Activated CD8-positive, alpha-beta memory T cell treated with anti-CD3 and anti-CD28 coated beads for 1 hour (primary cell): ENCODE data around the gene FAM177B.

Experiments
- DNase-seq, 2 donors: peaks; one replicate each; pipeline ENCODE4 v3.0.0-alpha.2; 2020; ENCODE audit warnings: low read depth in 1 of 2; ENCODE audit errors: extremely low read depth in 1 of 2

The FAM177B gene

GRCh38 chr1:222736972-222737371 is at the start of gene FAM177B:
Gene FAM177B (plus strand): TSS chr1:222737202. CDS start chr1:222746546, 9,344 bp downstream.
- DNase-seq: no peak

DNA sequence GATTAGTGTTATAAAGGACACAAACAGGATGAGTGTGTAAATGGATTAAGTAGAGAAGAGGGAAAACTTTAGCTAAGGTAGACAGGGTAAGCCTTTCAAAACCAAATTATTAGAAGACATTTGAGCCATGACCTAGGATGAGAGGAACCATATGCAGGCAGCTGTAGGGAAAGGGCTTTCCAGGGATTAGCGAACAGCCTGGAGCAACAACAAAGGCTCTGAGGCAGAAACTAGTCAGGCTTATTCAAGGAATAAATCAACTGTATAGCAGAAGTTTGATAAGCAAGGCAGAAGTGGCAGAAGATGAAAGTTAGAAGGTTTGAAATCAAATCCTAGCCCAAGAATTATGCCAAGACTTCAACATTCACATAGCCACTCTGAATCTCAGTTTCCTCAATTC is 46.0 kb upstream of the FAM177B start:
- DNase-seq: no peak

GRCh38 chr1:222694927-222695326 is 42.1 kb upstream of the FAM177B start:
- no peak for DNase-seq

GRCh38 chr1:222696741-222697140 is 40.3 kb upstream of the FAM177B start:
- DNase-seq: no peak

DNA sequence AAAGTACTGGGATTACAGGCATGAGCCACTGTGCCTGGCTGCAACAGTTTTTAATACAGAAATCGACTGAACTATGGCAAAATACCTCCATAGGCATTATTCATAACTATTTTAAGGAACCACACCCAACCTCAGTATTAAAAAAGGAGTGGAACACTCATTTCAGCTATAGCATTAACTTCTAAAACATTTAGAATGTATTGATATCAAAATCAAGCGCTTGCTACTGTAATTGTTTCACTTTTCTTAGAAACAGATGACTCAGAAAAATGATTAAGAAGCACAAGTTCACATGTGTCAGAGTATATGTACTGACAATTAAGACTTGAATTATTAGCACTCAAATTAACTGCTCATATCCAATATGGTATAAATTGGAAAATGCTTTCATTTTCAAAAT is 39.8 kb upstream of the FAM177B start:
- no peak for DNase-seq

DNA sequence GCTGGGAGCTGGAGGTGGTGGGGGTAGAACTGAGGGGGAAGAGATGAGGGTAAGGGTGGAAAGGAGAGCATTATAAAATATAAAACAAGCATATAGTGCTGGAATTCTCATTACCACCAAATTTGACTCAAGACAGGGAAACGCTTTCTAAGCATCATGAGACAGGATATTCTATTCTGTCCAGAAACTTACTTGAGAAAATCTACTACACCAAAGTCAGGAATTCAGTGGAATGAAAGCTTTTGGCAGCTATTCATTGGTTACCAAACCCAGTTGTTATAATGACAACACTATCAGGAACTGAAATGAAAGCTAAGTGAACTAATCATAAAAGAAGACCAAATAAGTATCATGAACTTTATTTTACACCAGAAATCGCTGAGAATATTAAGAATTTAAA is 39.2 kb upstream of the FAM177B start:
- DNase-seq: no peak

DNA sequence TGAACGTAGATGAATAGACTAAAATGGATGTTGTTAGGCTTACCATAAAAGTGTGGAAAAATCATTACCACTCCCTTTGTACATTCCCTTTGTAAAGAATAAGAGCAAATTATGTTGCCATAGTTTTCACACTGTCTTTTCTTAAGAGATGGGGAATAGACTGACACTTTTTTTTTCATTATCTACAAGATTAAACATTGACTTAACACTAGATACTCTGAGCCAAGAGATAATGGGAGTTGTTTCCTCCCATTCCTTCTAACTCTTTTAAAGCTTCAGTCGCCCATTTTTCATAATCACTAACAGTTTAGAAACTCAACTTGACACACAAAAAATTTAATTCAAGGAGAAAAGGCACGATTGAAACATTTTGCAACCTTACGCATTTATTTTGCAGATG is 34.8 kb upstream of the FAM177B start:
- no peak for DNase-seq

GRCh38 chr1:222704260-222704659 is 32.7 kb upstream of the FAM177B start:
- DNase-seq: no peak

GRCh38 chr1:222706815-222707214 is 30.2 kb upstream of the FAM177B start:
- no peak for DNase-seq

DNA sequence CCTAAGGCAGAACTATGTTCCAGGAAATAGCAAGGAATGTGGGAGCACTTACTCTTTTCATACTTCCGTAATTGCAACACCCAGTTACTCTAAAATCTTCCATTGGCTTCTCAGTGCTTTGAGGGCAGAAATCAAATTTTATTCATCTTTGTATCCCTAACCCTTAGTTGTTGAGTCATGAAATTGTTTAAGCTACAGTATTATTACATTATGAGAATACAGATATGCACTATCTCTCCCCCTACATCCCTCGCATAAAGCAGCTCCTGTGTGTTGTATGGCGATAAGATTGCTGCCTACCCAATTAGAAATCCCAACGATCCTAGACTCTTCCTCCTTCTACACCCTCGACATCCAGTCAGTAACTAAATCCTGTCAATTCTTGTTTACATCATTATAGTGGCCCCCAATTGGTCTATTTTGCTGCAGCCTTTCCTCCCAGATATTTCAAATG is 27.3 kb upstream of the FAM177B start:
- DNase-seq: no peak

DNA sequence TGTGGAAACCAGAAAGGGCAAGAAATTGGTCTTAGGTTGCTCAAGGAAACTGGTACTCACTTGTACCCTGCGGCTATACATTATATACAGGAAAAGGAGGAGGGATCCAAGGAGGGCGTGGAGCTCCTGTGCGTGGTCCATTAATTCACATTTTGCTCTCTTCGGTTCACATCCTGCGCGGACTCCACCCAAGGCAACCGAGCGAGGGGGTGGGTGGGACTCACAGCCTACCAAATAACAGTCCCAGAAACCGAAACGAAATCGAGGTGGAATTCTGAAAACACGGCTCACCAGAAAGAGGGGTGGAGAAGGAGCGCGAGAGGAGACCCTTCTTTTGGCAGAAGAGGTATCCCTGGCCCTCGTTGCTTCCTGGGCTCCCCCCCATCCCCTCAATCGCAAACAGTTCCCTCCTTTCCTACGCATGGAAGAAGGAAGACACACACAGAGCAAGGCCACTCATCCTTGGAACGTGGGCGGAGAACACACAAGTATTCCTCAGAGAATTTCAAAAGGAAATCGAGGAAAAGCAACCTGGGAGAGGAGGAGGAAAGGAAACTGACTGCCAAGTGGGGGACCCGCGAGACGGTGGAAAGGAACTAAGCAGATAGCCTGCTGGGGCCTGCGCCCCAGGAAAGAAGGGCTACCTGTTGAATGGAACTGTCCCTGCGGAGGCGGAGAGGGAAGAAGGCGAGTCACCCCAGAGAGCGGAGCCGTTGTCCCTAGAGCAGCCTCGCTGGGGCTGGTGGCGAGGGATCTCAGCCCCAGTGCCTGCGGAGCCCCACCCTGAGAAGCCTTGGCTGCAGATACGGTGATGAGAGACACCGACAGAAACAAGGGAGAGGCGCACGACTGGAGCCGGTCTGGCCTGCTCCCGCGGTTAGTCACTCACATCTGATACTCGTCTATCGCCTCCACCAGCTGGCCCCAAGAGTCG is 25.4 kb upstream of the FAM177B start:
- peak; percentile 19 to 36 for DNase-seq

DNA sequence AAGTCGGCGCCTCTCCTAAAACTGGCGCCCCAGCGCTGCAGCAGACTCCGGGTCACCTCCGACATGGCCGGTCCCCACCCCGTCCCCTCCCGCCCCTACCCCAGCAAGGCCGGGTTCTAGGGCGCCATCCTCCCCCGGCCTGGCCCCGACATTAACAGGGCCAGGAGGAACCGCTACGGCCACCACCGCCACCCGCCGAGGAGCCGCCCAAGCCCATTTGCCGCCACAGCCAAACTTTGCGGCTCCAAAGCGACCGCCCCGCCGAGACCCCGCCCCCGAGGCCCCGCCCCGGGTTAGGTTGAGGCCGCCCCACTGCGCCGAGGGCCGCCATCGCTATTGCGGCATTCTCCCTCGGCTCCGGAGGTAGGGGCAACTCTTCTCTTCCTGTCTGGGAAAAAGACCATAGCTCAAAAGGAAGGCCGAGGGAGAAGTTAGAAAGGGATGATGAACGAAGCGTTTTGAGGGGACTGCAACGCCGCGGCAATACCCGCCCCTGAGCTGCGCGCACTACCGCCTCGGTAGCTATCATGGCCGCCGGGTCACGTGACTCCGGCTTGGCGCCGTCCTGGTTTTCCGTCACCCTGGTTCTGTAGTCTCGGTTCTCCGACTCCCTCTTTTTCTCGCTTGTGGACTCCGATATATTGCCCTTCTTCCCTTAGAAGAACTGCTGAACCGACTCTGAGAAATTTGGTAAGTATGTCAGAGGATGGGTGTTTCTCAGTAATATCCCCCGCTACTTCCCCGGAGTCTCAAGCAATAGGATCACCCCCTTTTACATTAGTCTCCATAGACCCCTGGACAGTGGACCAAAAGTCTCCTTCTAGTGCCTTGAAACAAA is 24.5 kb upstream of the FAM177B start, which contains the start of the genes AIDA and BROX:
Gene AIDA (minus strand): TSS at position 239 of the 838 bp plus-strand sequence. CDS start 174 bp downstream, at position 65.
Gene BROX (plus strand): TSS at position 312 of the 838 bp plus-strand sequence. CDS start 3,136 bp downstream, outside the sequence.
- peak; percentile 81 to 96 for DNase-seq

- peak; percentile 83 to 88 for DNase-seq
These were observed 23.7 kb upstream of the FAM177B start for GRCh38 chr1:222713091-222713961.

GRCh38 chr1:222716393-222716792 is 20.6 kb upstream of the FAM177B start:
- DNase-seq: no peak

DNA sequence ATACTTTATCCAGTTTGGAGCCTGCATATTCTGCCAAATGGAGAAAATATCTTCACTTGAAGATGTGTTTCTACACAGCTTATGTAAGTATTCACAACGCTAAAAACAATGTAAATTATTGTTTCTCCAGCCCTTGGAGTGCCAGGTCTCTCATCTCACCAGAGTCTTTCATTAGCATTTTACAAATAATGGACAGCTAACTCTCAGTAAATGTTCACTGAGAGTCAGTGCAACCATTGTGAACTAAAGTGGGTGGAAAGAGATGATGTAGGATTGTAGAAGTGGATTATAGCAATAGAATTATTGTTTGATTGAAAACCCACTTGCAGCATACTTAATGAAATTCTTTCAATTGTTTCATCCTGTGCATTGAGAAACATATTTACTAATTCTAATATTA is 8.3 kb upstream of the FAM177B start:
- DNase-seq: no peak

- no peak for DNase-seq
These were observed 6.1 kb upstream of the FAM177B start for GRCh38 chr1:222730866-222731265.

DNA sequence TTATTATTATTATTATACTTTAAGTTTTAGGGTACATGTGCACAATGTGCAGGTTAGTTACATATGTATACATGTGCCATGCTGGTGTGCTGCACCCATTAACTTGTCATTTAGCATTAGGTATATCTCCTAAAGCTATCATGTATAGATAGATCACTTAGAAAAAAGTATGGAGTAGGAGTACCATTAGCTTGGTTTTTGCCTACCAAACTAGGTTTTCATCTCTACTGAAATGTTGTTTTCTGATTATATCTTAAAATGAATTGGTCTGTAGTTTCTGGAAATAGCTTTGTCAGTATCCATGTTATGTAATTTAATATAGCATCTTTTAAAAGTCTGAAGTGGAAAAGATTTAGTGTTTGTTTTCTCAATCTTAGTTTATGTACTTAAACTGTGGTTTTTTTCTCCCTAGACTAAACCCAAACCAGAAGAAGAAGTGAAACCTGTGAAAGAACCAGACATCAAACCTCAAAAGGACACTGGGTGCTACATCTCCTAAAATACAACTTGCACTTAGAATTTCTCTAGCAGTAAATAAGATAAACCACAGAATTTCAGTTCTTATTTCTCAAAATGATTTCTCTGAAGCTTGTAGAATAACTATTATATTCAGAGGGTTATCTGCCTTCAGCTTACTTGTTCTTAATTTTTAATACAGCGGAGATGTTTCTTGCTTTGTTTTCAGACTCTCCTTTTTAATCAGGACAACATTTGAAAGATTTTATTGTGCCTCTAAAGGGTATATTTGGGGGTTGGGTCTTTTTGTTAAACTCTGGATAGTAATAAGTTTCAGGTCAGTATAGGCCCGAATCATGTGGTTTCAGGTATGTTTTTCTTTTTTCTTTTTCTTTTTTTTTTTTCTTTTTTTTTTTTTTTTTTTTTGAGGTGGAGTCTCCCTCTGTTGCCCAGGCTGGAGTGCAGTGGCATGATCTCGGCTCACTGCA is 4.5 kb upstream of the FAM177B start:
- no peak for DNase-seq

DNA sequence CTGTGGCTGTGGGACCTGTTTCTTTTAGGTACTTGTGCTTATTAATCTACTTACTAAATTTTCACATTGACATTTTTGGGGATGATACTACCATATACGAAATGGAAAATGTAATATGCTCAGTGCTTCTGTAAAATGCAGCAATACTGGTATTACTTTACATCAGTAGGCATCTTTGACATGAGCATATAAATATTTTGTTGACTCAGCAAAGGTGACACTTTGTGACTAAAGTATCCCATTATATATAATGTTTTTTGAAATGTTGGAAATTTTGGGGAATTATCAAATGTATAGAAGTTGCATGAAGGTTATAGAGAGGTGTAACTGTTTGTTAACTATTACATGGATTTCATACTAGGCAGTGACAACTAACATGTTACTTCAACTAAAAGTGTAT is 2.3 kb upstream of the FAM177B start:
- no peak for DNase-seq

DNA sequence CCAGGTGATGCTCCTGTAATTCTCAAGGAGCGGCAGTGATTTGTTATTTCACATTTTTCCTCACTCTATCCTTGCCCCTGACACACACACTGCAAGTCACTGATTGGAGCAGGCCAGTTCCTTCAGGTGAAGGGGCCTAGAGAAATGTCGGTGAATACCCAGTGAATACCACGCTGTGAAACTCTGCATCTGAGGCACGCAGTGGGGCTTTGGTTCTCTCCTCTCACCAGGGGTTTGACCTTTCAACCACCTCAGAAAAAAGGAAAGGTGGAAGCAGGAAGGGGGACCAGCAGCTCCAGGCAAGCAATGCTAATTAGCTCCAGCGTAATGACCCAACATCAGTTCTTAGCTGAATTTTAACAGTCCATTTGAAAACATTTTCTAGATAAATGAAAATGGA is 532 bp upstream of the FAM177B start:
- no peak for DNase-seq
